AG09309 (cell line): Measurements from ENCODE around the gene ZNF784.

Experiments
- DNase-seq: peaks from one replicate; pipeline ENCODE4 v3.0.0-alpha.2; 2010; ENCODE audit warnings: low read depth
- H3K4me3 ChIP-seq: 2 replicates; pipeline ENCODE4 v1.5.1; 2011; ENCODE audit warnings: mild to moderate bottlenecking, low read depth, low read length, moderate library complexity; ENCODE audit not compliant: control insufficient read depth
- CTCF ChIP-seq: IDR thresholded peaks from 2 replicates; pipeline ENCODE4 v1.5.1; 2011; ENCODE audit warnings: mild to moderate bottlenecking, low read depth, low read length, inconsistent platforms; ENCODE audit not compliant: insufficient read depth, control insufficient read depth; ENCODE audit errors: missing control alignments

The ZNF784 gene

DNA sequence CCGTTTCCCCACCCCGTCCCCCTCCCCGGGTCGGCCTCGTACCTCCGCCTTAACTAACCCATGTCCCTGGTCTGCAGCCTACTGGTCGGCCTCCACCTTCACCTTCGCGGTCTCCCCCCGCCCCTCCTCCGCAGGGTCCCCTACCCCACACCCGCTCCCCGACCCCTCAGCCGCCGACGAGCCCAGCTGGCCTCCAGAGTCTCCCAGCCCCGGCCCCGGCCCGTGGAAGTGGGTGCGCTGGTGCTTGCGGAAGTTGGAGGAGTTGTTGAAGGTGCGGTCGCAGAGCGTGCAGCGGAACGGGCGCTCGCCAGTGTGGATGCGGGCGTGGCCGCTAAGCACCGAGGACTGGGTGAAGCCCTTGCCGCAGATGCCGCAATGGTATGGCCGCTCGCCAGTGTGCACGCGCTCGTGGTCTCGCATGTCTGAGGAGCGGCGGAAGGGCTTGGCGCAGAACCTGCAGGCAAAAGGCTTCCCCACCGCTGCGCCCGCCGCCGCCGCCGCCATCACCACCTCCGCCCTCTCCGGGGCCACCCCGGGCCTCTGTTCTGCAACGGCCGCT lies 2.6 kb downstream of the ZNF784 start:
- no peak for TF ChIP-seq CTCF
- H3K4me3 ChIP-seq = no peak overlapping the region
- DNase-seq = no peak

GRCh38 chr19:55621205-55621672 lies 3.1 kb downstream of the ZNF784 start:
- no peak for TF ChIP-seq CTCF
- DNase-seq = no peak
- H3K4me3 ChIP-seq = no peak overlapping the region

- DNase-seq = no peak
These were observed 3.8 kb downstream of the ZNF784 start for GRCh38 chr19:55620410-55621204.

GRCh38 chr19:55619286-55619685 lies 5.1 kb downstream of the ZNF784 start:
- TF ChIP-seq CTCF = no peak
- no peak for DNase-seq
- no peak overlapping the region for H3K4me3 ChIP-seq

More at GRCh38 chr19:55620410-55621204, 3.8 kb downstream of the ZNF784 start:
- TF ChIP-seq CTCF = no peak
- H3K4me3 ChIP-seq = no peak overlapping the region

- no peak overlapping the region for H3K4me3 ChIP-seq
- no peak for DNase-seq
- no peak for TF ChIP-seq CTCF
These were observed 5.9 kb downstream of the ZNF784 start for GRCh38 chr19:55618426-55618825.

DNA sequence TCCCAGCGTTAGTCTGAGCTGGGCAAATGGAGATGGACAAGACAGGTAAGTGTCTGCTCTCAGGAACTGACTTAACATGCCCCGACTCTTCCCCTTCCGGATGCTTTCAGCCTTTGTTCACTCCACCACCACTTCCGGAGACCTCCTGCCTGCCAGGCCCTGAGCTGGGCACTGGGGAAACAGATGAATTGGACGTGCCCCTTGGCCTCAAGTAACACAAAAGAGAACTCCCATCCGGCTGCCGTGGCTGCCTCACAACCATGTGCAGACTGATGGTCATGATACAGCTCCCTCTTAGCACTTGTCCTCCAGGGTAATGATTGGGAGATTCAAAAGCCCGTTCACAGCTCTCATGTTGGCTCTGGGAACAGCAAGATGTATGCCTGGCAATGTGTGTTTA lies 6.9 kb downstream of the ZNF784 start:
- no peak for TF ChIP-seq CTCF
- no peak for DNase-seq
- H3K4me3 ChIP-seq = no peak overlapping the region
